GM04503 (cell line): ENCODE measurements around the gene AJM1.

Source experiments
- DNase-seq: peaks from one replicate; pipeline ENCODE4 v3.0.0-alpha.2; 2012; ENCODE audit warnings: low read depth

The AJM1 gene

DNA sequence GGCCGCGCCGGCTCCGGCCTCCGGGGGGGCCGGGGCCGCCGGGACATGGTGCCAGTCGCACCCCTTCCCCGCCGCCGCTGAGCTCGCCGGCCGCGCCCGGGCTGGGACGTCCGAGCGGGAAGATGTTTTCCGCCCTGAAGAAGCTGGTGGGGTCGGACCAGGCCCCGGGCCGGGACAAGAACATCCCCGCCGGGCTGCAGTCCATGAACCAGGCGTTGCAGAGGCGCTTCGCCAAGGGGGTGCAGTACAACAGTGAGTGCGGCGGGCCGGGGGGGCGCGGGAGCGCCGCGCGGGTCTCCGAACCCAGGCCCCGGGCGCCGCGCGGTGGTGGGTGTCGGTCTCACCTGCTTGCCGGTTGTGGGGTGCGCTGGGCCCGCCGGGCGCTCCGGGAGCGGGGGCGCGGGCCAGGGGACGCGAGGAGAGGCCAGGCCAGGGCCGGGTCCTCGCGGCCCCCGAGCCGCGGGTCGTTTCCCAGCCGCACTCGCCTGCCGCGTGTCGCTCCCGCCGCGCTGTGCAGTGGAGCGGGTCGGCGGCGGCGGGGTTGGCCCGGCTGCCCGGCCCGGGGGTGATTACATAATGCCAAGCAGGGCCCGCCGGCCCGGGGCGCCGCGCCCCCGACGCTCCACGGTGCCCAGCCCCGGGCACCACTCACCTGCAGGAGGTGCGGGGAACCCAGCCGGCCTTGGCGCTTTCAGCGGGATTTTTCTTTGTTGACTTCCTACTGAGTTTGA, 34.0 kb upstream of the AJM1 start:
- no peak for DNase-seq

DNA sequence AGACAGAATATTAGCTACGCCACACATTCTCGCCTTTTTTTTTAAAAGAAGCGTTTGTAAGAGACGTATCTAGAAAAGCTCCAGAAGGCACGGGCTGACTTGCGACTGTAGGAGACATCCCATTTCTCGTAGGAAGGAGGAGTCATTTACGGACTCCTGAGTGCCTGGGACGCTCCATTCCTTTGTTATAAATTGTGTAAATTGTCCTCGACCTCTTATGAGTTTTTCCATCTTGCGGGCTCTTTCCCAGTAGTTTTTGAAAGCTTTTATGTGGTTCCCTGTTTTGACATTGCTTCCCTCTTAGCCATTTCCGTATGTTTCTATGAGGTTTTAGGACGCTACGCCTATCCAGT, 33.5 kb upstream of the AJM1 start:
- no peak for DNase-seq

DNA sequence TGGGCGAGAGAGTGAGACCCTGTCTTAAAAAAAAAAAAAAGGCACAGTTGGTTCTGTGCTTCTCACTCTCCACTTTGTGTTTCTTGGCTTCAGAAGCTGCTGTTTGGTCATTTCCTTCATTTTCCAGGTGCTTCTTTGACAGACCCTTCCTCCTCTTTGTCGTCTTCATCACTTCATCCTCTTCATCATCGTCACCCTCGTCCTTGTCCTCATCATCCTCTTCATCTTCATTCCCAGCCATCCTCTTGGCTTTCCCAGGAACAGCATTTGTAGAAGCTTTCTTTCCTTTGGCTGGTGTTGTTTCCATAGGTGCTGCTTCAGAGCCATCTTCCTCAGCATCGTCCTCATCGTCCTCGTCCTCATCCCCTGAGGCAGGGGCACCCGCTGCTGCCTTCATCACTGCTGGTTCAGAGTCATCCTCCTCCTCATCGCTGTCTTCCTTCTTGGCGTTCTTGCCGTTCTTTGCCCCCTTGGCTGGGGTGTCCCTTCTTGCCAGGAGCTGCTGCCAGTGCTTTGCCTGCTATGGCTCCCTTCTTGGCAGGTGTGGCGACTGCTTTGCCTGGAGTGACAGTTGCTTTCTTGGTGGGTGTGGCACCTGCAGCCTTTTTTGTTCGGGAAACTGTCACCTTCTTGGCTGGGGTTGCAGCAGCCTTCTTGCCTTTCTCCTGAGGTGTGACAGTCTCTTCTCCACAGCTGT, 27.4 kb upstream of the AJM1 start:
- no peak for DNase-seq

DNA sequence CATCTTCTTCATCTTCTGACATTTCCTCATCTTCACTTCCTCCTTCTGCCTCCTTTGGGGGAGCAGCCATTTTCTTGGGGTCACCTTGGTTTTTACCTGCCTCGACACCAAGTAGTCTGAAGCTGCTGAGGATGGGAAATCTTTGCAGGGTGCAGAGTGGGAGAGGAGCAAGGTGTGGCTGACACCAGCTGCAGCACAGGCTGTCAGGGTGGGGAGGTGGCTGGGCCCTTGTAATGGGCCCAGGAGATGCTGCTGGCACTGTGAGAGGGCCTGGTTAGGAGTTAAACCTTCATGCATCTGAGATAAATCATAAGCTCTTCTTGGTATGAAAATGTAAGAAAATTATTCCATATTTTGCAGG, 26.9 kb upstream of the AJM1 start:
- DNase-seq: no peak

DNA sequence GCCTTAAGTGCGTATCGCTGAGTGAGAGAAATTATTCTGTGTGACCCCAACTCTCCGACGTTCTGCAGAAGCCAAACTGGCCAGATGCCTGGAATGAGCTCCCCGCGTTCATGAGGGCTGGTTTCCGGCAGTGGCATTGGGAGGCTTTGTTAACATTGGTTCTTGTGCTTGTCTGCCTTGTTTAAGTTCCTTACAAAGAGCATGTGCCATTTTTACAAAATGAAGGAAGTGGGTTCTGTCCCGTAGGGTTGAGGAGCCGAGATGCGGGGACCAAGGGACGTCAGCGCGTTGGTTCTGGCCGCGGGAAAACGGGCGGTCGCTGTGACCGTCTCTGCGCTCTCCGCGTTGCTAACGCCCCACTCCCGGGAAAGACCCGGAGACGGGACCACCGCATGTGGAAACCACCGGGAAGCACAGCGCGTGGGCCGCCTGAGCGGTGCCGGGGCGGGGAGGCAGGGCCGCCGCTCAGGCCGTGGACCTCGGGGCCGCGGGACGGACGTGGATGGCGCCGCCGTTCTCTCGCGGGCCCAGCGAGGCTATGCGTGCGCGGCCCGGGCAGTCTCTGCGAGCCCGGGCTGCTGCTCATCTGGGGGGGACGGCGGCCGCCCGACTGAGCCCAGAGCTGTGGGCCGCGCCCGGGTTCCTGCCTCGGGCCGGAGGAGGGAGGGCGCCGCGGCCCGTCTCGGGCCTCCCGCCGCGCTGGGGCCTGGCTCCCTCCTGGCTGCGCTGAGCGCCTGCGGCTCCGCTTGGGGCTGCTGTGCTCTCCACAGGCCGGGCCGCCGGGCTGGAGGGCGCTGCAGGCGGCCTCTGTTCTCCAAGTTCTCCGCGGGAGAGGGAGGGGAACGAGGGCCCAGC, 21.1 kb upstream of the AJM1 start:
- no peak for DNase-seq

DNA sequence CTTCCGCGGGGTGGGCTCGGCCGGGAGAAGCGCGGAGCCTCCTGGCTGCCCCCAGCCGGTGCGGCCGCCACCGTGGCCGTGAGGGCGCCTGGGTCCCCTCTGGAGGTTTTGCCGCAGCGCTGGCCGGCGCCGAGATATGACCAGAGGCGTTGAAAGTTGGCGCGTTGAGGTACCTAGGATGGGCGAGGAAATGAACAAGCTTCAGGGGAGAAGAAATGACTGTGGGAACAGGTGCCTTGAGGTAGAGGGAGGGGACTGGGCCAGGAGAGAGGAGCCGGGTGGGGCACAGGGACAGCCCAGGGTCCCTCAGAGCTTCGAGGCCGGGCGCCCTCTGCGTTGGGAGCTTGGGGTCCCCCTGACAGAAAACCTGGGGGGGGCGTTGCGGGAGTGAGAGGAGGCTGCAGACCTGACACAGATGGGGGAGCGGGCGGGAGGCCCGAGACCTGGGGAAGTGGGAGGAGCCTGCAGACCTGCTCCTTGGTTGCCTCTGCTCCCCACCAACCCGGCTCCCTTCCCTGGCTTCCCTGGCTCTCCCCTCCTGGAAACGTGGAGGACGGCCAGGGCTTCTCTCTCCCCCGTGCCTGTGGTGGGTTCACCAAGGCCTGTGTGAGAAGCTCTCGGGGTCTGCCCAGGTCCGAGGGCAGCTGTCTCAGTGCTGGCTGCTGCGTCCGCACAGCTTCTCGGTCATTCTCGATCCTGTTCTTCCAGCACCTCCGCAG, 20.3 kb upstream of the AJM1 start:
- DNase-seq: no peak

DNA sequence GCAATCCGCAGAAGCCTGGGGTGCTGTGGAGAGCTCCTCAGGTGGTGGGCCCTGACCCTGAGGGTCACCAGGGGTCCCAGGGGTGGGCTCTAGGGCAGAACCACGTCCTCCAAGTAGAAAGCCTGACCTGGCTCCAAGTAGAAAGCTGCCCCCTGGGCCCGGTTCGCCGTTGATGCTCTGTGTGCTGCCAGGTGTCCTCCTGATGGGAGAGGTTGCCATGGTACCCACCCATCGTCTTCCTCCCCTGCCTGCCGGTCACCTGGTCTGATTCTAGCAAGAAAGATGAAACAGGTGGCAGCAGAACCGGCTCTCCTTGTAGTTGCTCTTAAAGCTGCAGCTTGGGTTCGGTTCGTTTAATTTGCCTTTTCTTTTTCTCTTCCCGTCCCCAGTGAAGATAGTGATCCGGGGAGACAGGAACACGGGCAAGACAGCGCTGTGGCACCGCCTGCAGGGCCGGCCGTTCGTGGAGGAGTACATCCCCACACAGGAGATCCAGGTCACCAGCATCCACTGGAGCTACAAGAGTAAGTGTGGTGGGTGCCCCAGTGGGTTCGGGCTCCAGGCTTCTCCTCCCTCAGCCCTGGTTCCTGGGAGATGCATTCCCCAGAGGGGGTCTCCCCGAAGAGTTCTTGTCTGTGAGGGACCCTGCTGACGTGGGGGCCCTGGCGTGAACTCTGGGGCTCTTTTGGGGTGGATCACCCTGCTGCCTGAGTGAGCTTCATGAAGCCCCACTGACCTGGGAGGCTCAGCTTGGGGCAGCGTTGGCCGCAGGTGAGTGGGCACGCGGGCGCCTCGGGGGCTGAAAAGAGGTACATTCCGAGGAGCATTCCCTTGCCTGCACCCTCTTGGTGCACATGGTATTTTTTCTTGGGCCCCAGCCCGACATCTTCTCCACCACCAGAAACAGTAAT, 18.9 kb upstream of the AJM1 start:
- DNase-seq: no peak

DNA sequence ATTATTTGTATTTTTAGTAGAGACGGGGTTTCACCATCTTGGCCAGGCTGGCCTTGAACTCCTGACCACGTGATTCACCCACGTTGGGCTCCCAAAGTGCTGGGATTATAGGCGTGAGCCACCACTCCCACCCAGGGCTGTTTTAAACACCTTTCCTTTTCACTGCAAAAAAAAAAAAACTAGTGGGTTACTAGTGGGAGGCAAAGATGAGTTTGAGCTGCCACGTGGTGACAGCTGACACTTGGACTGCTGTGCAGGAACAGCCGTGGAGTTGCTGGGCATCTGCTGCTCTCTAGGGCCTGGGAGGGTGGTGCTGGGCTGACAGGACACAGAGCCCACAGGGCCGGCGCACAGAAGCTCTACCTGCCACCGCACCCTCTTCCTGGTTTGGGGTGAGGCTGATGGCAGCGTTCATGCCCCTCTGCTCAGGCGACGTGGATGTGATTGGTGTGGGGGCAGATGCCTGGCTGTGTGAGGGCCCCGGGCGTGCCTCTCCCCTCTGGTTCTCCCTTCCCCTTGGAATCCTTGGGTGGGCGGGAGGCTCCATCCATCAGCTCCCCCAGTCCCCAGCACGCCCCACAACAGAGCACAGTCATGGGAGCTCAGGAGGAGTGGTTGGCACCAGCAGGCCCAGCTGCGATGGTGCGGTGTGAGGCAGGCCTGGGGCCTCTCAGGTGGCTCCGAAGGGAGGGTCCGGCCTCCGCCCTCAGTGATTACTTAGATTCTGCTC, 17.6 kb upstream of the AJM1 start:
- no peak for DNase-seq

DNA sequence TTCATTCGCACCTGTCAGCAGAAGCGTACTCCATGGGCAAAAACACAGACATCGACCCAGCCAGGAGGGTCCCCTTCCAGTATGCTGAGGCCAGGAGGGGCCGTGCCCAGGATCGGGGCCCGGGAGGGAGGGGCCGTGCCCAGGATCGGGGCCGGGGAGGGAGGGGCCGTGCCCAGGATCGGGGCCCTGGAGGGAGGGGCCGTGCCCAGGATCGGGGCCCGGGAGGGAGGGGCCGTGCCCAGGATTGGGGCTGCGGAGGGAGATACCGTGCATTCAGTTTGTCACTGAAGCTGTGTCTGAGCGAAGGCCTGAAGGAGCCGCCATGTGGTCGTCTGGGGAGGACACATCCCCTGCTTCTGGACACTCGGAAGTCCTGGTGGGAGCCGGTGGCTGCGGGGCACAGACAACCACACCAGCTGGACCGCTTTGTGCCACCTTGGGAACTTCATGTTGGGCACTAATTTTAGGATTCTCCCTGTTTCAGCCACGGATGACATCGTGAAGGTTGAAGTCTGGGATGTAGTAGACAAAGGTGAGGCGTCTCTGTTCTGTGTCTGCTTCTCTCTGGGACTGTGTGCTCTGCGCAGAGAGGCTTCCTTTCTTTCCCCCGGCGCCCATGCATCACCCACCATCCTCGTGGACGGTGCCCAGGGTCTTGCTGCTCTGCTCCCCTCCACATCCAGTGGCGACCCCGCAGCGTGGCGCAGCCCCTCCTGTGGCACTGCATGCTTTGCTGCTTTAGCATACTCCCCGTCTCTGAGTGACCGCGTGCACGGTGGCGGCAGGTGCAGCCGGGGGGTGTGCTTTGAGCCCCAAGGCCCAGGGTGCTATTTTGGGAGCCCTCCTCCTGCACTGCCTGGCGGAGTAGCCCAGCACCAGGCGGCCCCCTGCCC, 16.7 kb upstream of the AJM1 start:
- DNase-seq: no peak

DNA sequence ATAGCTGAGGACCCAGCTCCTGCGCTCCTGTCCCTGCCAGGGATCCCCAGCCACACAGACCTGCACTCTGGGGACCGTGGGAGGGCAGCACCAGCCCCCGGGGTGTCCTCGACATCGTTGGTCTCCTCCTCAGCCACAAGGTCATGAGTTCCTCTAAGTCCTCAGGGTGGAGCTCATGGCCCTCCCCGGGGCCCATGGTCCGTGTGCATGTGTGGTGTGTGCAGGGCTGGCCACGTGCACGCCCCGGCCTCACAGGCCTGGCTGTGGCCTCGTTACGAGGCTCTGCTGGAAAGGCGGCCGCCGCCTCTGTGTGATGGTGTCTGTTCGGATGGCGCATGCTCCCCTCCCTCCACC, 16.1 kb upstream of the AJM1 start:
- no peak for DNase-seq

DNA sequence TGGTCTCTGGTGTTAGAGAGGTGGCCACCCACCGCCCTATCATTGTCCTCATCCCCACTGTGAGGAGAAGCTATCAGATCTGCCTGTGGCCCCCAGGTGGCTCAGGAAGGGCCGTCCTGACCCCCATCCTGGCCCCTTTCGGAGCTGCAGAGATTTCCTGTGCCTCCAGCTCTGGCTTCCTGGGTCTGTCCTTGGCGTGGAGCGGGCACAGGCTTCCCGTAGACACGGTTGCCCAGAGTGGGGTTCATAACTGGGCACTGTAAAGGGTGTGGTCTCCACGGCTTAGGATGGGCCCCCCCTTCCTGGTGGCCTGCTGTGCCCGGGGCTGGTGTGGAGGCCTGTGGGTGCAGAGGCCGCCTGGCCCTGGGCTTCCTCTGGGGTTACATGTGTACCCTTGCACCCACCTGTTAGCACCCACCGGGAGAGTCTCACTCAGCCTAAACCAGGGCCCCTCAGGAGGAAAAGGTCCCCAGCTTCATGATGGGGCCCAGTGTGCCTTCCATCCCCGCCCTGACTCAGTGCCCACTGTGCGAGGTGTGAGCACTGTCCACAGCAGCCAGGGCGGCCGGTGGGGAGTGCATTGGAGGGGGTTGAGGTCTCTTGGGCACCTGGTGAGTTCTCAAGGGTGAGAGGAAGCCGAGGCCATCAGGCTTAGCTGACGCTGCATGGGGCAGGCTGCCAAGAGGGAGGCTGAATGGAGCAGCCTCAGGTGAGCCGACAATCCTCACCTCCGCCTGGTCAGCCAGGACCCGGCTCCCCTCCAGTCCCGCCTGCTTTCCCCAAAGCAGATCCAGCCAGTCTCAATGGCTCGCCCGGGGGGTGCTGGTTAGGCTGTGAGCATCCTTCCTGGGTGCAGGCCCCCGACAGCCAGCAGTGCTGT, 15.3 kb upstream of the AJM1 start:
- no peak for DNase-seq

DNA sequence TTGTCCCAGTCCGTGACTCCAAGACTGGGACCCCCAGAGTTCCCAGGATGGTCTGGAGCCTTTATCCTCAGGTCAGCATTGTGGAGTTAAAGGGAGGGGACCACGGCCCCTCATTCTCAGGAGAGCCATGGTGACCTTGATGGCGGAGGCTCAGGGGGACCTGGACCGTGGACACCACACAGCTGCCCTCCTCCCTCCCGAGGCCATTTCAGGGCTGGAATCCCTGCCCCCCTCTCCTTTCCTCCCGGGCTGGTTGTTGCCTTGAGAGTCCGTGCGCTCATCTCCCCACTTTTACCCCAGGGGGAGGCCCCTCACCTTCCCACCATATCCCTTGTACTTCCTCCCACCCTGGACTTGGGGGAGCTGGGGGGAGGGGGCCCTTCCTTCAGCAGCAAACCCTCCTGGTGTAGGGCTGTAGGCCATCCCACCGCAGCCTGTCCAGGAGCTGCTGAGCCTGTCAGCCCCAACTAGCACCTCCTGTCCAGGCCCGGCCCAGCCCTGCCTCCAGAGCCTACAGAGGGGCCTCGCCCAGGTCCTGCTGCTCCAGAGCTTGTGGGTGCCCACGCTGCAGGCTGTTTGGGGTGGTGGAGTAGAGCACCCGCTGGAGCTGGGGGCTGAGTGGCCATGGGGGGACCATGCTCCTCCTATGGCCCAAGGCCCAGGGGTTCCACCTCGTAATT, 14.3 kb upstream of the AJM1 start:
- DNase-seq: no peak

DNA sequence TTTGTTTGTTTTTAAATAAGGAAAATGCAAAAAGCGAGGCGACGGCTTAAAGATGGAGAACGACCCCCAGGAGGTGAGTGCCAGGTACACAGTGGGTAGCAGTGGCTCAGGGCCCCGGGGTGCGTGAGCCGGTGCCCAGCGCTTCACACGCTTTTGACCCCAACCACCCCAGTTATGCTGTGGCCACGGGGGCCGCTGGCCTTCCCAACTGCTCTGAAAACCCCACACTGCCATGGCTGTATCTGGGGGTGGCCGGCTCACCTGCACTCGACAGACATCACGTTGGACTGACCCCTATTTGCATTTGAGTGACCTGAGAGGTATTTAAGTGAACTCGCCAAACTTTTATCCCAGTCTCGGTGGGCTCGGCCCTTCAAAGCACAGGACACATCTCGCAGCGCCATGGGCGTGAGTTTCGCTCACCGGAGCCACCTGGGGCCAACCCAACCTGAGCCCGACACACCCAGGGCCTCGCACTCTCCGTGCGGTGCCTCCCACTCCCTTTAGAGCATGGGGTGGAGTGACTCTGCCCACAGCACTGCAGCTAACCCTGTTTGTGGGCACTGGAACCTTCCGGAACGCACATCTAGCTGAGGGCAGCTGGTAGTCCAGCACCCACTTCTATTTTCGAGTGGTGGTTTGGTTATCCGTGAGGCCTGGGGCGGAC, 13.7 kb upstream of the AJM1 start:
- DNase-seq: no peak

DNA sequence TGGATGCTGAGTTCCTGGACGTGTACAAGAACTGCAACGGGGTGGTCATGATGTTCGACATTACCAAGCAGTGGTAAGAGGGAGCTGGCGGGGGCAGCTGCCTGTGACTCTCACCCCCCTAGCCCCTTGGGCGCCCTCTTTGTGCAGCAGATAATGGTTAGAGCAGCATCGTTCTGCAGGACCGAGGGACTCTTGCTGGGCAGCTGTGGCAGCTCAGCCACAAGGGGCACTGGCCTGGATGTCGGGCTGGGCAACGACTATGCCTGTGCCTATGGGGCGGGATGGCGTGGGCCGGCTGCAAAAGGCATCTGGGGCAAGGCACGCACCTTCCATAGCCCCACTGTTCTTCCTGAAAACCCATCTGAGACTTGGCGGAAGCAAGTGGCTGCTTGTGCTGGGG, 12.9 kb upstream of the AJM1 start:
- DNase-seq: no peak

DNA sequence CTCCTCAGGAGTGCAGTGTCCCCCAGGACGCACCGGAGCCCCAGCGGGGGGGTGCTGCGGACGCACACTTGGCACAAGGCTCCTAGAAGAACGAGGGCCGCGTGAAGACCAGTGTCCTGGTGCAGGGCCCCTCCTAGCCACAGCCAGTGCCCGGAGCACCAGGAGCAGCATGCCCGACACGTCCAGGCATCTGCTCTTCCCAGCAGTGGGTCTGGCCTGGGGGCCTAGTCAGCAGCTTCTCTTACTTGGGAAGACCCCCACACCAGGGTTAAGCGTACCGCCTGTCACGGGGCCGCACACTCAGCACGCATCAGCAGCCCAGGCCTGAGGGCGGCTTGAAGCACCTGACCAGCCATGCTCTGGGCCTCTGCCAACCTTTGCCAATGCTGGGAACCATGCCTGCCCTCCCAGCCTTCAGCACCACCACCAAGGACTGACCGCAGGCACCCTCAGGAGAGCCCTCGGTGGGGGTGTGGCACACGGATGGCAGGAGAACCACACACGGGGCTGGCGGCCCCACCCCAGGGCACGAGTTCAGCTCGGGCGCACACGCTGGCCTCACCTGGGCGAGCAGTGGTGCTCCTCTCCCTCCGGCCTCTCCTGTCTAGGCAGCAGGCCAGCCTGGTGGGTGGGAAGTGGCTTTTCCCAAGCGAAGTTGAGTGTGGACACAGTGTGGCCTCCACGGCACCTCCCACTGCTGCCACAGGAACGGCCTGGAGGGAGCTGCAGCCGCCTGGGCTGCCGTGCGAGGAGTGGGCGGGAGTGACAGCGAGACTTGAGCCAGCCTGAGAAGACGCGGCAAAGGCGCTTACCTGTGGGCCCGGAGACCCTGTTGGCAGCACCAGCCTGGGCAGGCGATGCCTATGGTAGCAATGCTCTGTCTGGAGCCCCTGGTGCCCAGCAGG, 12.0 kb upstream of the AJM1 start:
- DNase-seq: no peak

DNA sequence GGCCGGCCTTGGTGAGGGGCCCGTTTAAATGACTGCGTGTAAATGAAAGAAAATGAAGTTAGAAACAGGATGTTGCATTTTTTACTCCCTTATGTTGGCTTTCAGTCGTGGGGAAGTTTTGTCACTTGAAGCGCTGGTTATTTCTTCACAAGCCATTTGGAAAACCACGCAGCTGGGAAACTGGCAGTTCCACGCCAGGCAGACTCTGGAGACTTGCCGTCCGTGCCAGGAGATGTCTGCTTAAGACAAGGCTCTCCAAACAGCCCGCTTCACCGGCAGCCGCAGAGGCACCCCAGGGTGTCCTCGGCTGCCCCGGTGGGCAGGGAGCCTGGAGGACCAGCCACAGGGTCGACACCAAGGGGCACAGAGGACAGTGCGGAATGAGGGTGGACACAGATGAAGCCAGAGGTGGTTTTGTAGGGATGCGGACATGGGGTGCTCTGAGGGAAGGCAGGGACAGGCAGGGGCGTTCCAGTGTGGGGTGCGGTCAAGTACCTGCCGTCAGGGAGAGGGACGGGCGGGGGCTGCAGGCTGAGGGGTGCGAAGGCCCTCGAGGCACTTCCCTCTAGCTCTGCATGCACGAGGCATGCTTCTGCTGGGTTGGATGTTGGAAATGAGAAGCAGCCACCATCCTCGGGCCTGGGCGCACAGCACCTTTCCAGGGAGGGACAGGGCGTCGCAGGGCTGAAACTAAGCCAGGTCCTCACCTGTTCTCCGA, 11.1 kb upstream of the AJM1 start:
- no peak for DNase-seq
